Fibroblast of lung (primary cell): ENCODE measurements around the gene GRIN3A. TPM values are rescaled to one million over a fixed set of nuclear protein-coding genes. Genes with fewer than 3 reads are reported as not detected.

Source experiments
- DNase-seq, 2 donors: peaks; one replicate each; pipeline versions ENCODE4 v3.0.0 to v3.0.0-alpha.2; 2010; ENCODE audit warnings: low read depth in 2 of 2
- H2AFZ ChIP-seq: 2 replicates; pipeline ENCODE4 v1.5.1; 2012; ENCODE audit warnings: low read length, control low read depth, inconsistent platforms
- H3K27ac ChIP-seq: 2 replicates; pipeline ENCODE4 v1.5.1; 2011; ENCODE audit warnings: low read length, control low read depth; ENCODE audit not compliant: insufficient read depth
- H3K27me3 ChIP-seq: 2 replicates; pipeline ENCODE4 v1.5.1; 2011; ENCODE audit warnings: mild to moderate bottlenecking, low read length; ENCODE audit not compliant: control insufficient read depth, insufficient read depth
- H3K36me3 ChIP-seq: 2 replicates; pipeline ENCODE4 v1.5.1; 2011; ENCODE audit warnings: low read length; ENCODE audit not compliant: control insufficient read depth, insufficient read depth
- H3K4me1 ChIP-seq: 2 replicates; pipeline ENCODE4 v1.5.1; 2011; ENCODE audit warnings: low read length; ENCODE audit not compliant: control insufficient read depth, insufficient read depth; ENCODE audit errors: extremely low read depth
- H3K4me2 ChIP-seq: 2 replicates; pipeline ENCODE4 v1.5.1; 2011; ENCODE audit warnings: low read length, control low read depth; ENCODE audit not compliant: insufficient read depth; ENCODE audit errors: extremely low read depth
- H3K4me3 ChIP-seq, 4 experiments: fragments of 200-600 bp in 1 of 4; sonication (generic) in 1 of 4; replicated peaks in 1 of 4; 2 replicates each; pipeline ENCODE4 v1.5.1; 2011 to 2016; ENCODE audit warnings: low read length in 4 of 4, low read depth in 3 of 4, mild to moderate bottlenecking in 3 of 4, control low read depth in 2 of 4, inconsistent platforms in 1 of 4, mixed read lengths in 1 of 4; ENCODE audit not compliant: insufficient read depth in 1 of 4; ENCODE audit errors: control extremely low read depth in 1 of 4
- H3K79me2 ChIP-seq: 2 replicates; pipeline ENCODE4 v1.5.1; 2012; ENCODE audit warnings: mild to moderate bottlenecking, low read length, inconsistent platforms; ENCODE audit not compliant: control insufficient read depth, insufficient read depth
- H3K9ac ChIP-seq: 2 replicates; pipeline ENCODE4 v1.5.1; 2011; ENCODE audit warnings: mild to moderate bottlenecking, low read length, control low read depth; ENCODE audit not compliant: insufficient read depth
- H3K9me3 ChIP-seq: 2 replicates; pipeline ENCODE4 v1.5.1; 2012; ENCODE audit warnings: low read depth, low read length; ENCODE audit not compliant: control insufficient read depth, insufficient read depth
- H4K20me1 ChIP-seq: 2 replicates; pipeline ENCODE4 v1.5.1; 2011; ENCODE audit warnings: low read length; ENCODE audit not compliant: control insufficient read depth, insufficient read depth; ENCODE audit errors: extremely low read depth
- EZH2 ChIP-seq: IDR thresholded peaks from 2 replicates; pipeline ENCODE4 v1.5.1; 2012; ENCODE audit warnings: low read length, control low read depth, mild to moderate bottlenecking; ENCODE audit errors: missing control alignments
- polyA plus RNA-seq, 2 donors: library from polyadenylated mRNA; depleted of rRNA in 1 of 2; stranded (reverse) in 1 of 2; unstranded in 1 of 2; fragments of >200 nt; gene quantifications; 2 replicates each; pipeline ENCODE4 v1.2.1, GENCODE V29; 2011 to 2012; ENCODE audit warnings: missing spikeins in 1 of 2
- total RNA-seq: library from RNA; depleted of rRNA; stranded (reverse); fragments of >200 nt; gene quantifications from 2 replicates; pipeline ENCODE4 v1.2.1, GENCODE V29; 2014
- TF ChIP-seq, protein P1 (sequence below), 2 donors: IDR thresholded peaks in 1 of 2; conservative IDR thresholded peaks in 1 of 2; 1 replicate in 1 of 2; 2 replicates in 1 of 2; pipeline ENCODE4 v1.5.1; 2011 to 2012; ENCODE audit warnings: low read length in 2 of 2, control low read depth in 1 of 2, inconsistent platforms in 1 of 2, low read depth in 1 of 2, mild to moderate bottlenecking in 1 of 2

GRIN3A gene
- total and polyA plus RNA-seq, 2 donors (not counting 1 experiment from before 2014, with no cell fraction given) = not detected

DNA sequence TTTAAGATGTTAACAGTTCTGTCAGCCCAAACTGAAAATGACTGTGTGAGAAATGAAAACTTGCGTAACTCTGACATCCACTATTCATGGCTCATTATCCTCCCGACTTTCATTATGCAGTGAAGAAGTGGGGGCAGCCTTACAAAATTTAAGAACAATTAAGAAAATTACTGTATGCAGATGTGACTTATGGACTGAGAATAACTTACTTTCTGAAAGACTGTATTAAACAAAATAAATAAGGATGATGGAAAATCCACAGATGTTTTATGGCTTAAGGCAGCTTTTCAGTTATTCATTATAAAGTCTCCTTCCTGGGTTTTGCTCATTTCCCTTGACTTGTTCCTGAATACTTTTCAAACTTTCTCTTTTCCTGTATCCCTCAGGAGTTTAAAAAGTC, 55.2 kb downstream of the GRIN3A start:
- Histone ChIP-seq H3K79me2 (no peaks in the 10 kb centered on the region), H3K4me1 (no peaks in the 10 kb centered on the region), H3K27ac (no peak overlapping the region), H3K4me3 (no peak overlapping the region), H3K9me3 (no peaks in the 10 kb centered on the region), H2AFZ (no peak overlapping the region), H4K20me1 (no peaks in the 10 kb centered on the region), H3K4me2 (no peak overlapping the region), H3K36me3 (no peaks in the 10 kb centered on the region), H3K9ac (no peak overlapping the region), H3K27me3 (no peaks in the 10 kb centered on the region)
- DNase-seq = no peak
- TF ChIP-seq, protein P1, sequence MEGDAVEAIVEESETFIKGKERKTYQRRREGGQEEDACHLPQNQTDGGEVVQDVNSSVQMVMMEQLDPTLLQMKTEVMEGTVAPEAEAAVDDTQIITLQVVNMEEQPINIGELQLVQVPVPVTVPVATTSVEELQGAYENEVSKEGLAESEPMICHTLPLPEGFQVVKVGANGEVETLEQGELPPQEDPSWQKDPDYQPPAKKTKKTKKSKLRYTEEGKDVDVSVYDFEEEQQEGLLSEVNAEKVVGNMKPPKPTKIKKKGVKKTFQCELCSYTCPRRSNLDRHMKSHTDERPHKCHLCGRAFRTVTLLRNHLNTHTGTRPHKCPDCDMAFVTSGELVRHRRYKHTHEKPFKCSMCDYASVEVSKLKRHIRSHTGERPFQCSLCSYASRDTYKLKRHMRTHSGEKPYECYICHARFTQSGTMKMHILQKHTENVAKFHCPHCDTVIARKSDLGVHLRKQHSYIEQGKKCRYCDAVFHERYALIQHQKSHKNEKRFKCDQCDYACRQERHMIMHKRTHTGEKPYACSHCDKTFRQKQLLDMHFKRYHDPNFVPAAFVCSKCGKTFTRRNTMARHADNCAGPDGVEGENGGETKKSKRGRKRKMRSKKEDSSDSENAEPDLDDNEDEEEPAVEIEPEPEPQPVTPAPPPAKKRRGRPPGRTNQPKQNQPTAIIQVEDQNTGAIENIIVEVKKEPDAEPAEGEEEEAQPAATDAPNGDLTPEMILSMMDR (conservative IDR thresholded peaks at IDR 0.05 in 1 of 2, IDR thresholded peaks at IDR 0.05 in 1 of 2; ENCODE audit: low read depth in 1 of 2, low read length in 2 of 2) = no peak
- TF ChIP-seq EZH2 = no peak

DNA sequence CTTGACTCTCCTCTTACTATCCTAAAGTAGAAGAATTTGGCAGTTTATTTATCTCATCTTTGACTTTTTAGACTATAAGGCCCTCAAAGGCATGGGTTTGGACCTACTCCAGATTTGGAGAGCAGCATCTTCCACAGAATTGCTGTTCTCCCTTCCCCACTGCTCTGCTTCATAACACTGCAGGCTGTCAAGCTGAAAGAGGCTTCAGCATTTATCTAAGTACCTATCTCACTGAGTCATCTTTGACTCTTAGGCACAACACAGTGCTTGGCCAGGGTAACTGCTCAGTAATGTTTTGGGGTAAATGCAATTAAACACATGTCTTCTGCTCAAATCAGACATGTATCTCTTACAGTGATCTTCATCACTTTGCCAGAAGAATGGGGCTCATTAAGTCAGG, 60.6 kb downstream of the GRIN3A start:
- TF ChIP-seq, protein P1 (conservative IDR thresholded peaks at IDR 0.05 in 1 of 2, IDR thresholded peaks at IDR 0.05 in 1 of 2; ENCODE audit: low read depth in 1 of 2, low read length in 2 of 2) = no peak
- no peak for TF ChIP-seq EZH2
- H3K27me3 ChIP-seq = no peaks in the 10 kb centered on the region
- H3K27ac ChIP-seq = no peak overlapping the region

DNA sequence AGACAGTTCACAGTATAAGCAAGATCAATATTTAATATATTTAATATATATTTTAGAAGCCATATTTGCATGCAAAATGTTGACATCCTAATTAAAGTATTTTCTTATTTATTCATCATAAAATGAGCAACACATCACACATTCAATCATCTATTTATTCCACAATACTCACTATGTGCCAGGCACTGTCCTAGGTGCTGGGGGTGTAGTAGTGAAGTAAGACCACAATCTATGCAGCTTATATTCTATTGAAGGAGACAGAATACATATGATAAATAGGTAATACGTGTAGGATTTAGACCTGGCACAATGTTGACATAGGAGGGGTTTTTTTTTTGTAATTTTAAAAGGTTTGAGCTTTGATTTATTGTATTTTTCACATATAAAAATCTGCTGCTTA, 63.1 kb downstream of the GRIN3A start:
- no peak overlapping the region for H3K9ac ChIP-seq
- TF ChIP-seq, protein P1 (conservative IDR thresholded peaks at IDR 0.05 in 1 of 2, IDR thresholded peaks at IDR 0.05 in 1 of 2; ENCODE audit: low read depth in 1 of 2, low read length in 2 of 2) = no peak
- no peak for TF ChIP-seq EZH2
- H3K27me3 ChIP-seq = no peaks in the 10 kb centered on the region
- no peak for DNase-seq
- no peak overlapping the region for H2AFZ ChIP-seq
- no peaks in the 10 kb centered on the region for H3K36me3 ChIP-seq
- H3K9me3 ChIP-seq = no peaks in the 10 kb centered on the region
- H3K27ac ChIP-seq = no peak overlapping the region
- H3K4me1 ChIP-seq = no peaks in the 10 kb centered on the region
- no peaks in the 10 kb centered on the region for H3K79me2 ChIP-seq
- no peak overlapping the region for H3K4me3 ChIP-seq
- H3K4me2 ChIP-seq = no peak overlapping the region
- no peaks in the 10 kb centered on the region for H4K20me1 ChIP-seq

More for the DNA sequence above, 60.6 kb downstream of the GRIN3A start:
- H3K36me3 ChIP-seq = no peaks in the 10 kb centered on the region
- no peaks in the 10 kb centered on the region for H3K9me3 ChIP-seq
- no peak overlapping the region for H3K4me3 ChIP-seq
- no peak for DNase-seq
- H3K9ac ChIP-seq = no peak overlapping the region
- H3K79me2 ChIP-seq = no peaks in the 10 kb centered on the region
- H3K4me2 ChIP-seq = no peak overlapping the region
- H3K4me1 ChIP-seq = no peaks in the 10 kb centered on the region
- no peaks in the 10 kb centered on the region for H4K20me1 ChIP-seq
- no peak overlapping the region for H2AFZ ChIP-seq
